ENCODE measurements around the gene NFASC.

The NFASC gene

GRCh38 chr1:204894031-204894430 lies 23.4 kb downstream of the NFASC start:
- ChIA-PET CTCF (no interaction called here), POLR2A (no interaction called here)
- Histone ChIP-seq H3K9me3 (ENCODE audit: control extremely low read depth in 1 of 5, control insufficient read depth in 4 of 5, insufficient read depth in 2 of 5, low read depth in 1 of 5, low read length in 4 of 5) (no peaks in the 10 kb centered on the region), H3K36me3 (ENCODE audit: control insufficient read depth in 4 of 4, insufficient read depth in 4 of 4, low read length in 3 of 4) (no peaks in the 10 kb centered on the region), H3K4me3 (ENCODE audit: control insufficient read depth in 1 of 7, extremely low read depth in 1 of 7, insufficient read depth in 4 of 7, low read depth in 2 of 7, low read length in 6 of 7) (no peak overlapping the region), H3K27me3 (replicated peaks in 2 of 5; ENCODE audit: control insufficient read depth in 4 of 5, insufficient read depth in 5 of 5, low read length in 4 of 5) (peaks cover 3 to 29% (median 15%) of the 10 kb centered on the region in 5 experiments), H3K4me1 (ENCODE audit: control extremely low read depth in 1 of 4, control insufficient read depth in 4 of 4, insufficient read depth in 4 of 4, low read length in 3 of 4) (no peaks in the 10 kb centered on the region), H3K27ac (ENCODE audit: insufficient read depth in 1 of 2, low read depth in 1 of 2, low read length in 2 of 2, poor library complexity in 1 of 2, severe bottlenecking in 2 of 2) (no peak overlapping the region)
- no peak for DNase-seq

DNA sequence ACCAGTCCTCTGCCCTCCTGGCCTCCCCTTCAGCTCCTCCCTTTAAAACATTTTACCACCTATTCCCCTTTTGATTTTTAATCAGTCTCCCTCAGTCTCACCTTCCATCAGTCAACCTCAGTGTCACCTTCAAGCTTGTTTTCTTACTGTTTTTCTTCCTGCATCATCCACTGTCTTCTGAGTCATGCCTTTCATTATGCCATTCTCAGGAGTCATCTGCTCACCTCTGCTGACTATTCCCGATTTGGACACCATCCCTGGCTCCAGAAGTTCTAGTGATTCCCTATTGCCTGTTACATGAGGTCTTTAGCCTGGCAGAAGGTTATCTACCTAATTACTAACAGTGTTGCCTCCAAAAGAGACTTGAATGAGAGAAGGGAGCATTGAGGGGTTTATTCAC lies 23.9 kb downstream of the NFASC start:
- Histone ChIP-seq H3K4me1 (ENCODE audit: control extremely low read depth in 1 of 4, control insufficient read depth in 4 of 4, insufficient read depth in 4 of 4, low read length in 3 of 4) (no peaks in the 10 kb centered on the region), H3K27ac (ENCODE audit: insufficient read depth in 1 of 2, low read depth in 1 of 2, low read length in 2 of 2, poor library complexity in 1 of 2, severe bottlenecking in 2 of 2) (no peak overlapping the region), H3K4me3 (ENCODE audit: control insufficient read depth in 1 of 7, extremely low read depth in 1 of 7, insufficient read depth in 4 of 7, low read depth in 2 of 7, low read length in 6 of 7) (no peak overlapping the region), H3K36me3 (ENCODE audit: control insufficient read depth in 4 of 4, insufficient read depth in 4 of 4, low read length in 3 of 4) (no peaks in the 10 kb centered on the region), H3K9me3 (ENCODE audit: control extremely low read depth in 1 of 5, control insufficient read depth in 4 of 5, insufficient read depth in 2 of 5, low read depth in 1 of 5, low read length in 4 of 5) (no peaks in the 10 kb centered on the region), H3K27me3 (replicated peaks in 2 of 5; ENCODE audit: control insufficient read depth in 4 of 5, insufficient read depth in 5 of 5, low read length in 4 of 5) (peaks cover 5 to 23% (median 15%) of the 10 kb centered on the region in 5 experiments)
- ChIA-PET POLR2A (no interaction called here), CTCF (no interaction called here)
- WGBS (ENCODE audit: insufficient coverage), result 100% methylated on average over 1 of the region's 1 CpG
- no peak for DNase-seq

GRCh38 chr1:204896023-204896422 lies 25.4 kb downstream of the NFASC start:
- Histone ChIP-seq H3K4me1 (ENCODE audit: control extremely low read depth in 1 of 4, control insufficient read depth in 4 of 4, insufficient read depth in 4 of 4, low read length in 3 of 4) (no peaks in the 10 kb centered on the region), H3K27me3 (replicated peaks in 2 of 5; ENCODE audit: control insufficient read depth in 4 of 5, insufficient read depth in 5 of 5, low read length in 4 of 5) (peaks cover 7 to 21% (median 14%) of the 10 kb centered on the region in 5 experiments), H3K27ac (ENCODE audit: insufficient read depth in 1 of 2, low read depth in 1 of 2, low read length in 2 of 2, poor library complexity in 1 of 2, severe bottlenecking in 2 of 2) (no peak overlapping the region), H3K9me3 (ENCODE audit: control extremely low read depth in 1 of 5, control insufficient read depth in 4 of 5, insufficient read depth in 2 of 5, low read depth in 1 of 5, low read length in 4 of 5) (no peaks in the 10 kb centered on the region), H3K36me3 (ENCODE audit: control insufficient read depth in 4 of 4, insufficient read depth in 4 of 4, low read length in 3 of 4) (no peaks in the 10 kb centered on the region), H3K4me3 (ENCODE audit: control insufficient read depth in 1 of 7, extremely low read depth in 1 of 7, insufficient read depth in 4 of 7, low read depth in 2 of 7, low read length in 6 of 7) (no peak overlapping the region)
- 87% methylated on average over 5 of the region's 6 CpGs for WGBS (ENCODE audit: insufficient coverage)
- no peak for DNase-seq
- CTCF ChIA-PET, result interaction anchor here (0.9 kb wide), 1 partner anchor 16 kb away, joined by 3 read pairs; no protein-coding TSS in a partner anchor
- POLR2A ChIA-PET, result no interaction called here

GRCh38 chr1:204896787-204897469 lies 26.3 kb downstream of the NFASC start:
- CTCF ChIA-PET, result interaction anchor here (0.9 kb wide), 1 partner anchor 17 kb away, joined by 3 read pairs; no protein-coding TSS in a partner anchor
- POLR2A ChIA-PET, result interaction anchor here (0.6 kb wide), 1 partner anchor 27 kb away, joined by 3 read pairs; no protein-coding TSS in a partner anchor
- 95% methylated on average over 4 of the region's 5 CpGs for WGBS (ENCODE audit: insufficient coverage)
- Histone ChIP-seq H3K27ac (ENCODE audit: insufficient read depth in 1 of 2, low read depth in 1 of 2, low read length in 2 of 2, poor library complexity in 1 of 2, severe bottlenecking in 2 of 2) (no peak overlapping the region), H3K36me3 (ENCODE audit: control insufficient read depth in 4 of 4, insufficient read depth in 4 of 4, low read length in 3 of 4) (no peaks in the 10 kb centered on the region), H3K4me3 (ENCODE audit: control insufficient read depth in 1 of 7, extremely low read depth in 1 of 7, insufficient read depth in 4 of 7, low read depth in 2 of 7, low read length in 6 of 7) (no peak overlapping the region), H3K27me3 (replicated peaks in 2 of 5; ENCODE audit: control insufficient read depth in 4 of 5, insufficient read depth in 5 of 5, low read length in 4 of 5) (peaks cover 7 to 19% (median 14%) of the 10 kb centered on the region in 5 experiments), H3K9me3 (ENCODE audit: control extremely low read depth in 1 of 5, control insufficient read depth in 4 of 5, insufficient read depth in 2 of 5, low read depth in 1 of 5, low read length in 4 of 5) (no peaks in the 10 kb centered on the region), H3K4me1 (ENCODE audit: control extremely low read depth in 1 of 4, control insufficient read depth in 4 of 4, insufficient read depth in 4 of 4, low read length in 3 of 4) (no peaks in the 10 kb centered on the region)
- DNase-seq, result no peak

- no peak overlapping the region for H3K27ac ChIP-seq (ENCODE audit: insufficient read depth in 1 of 2, low read depth in 1 of 2, low read length in 2 of 2, poor library complexity in 1 of 2, severe bottlenecking in 2 of 2)
- H3K36me3 ChIP-seq (ENCODE audit: control insufficient read depth in 4 of 4, insufficient read depth in 4 of 4, low read length in 3 of 4), result no peaks in the 10 kb centered on the region
- H3K9me3 ChIP-seq (ENCODE audit: control extremely low read depth in 1 of 5, control insufficient read depth in 4 of 5, insufficient read depth in 2 of 5, low read depth in 1 of 5, low read length in 4 of 5), result peaks cover 0 to 1% (median 0%) of the 10 kb centered on the region in 5 experiments
- DNase-seq, result no peak
- no peak overlapping the region for H3K4me3 ChIP-seq (ENCODE audit: control insufficient read depth in 1 of 7, extremely low read depth in 1 of 7, insufficient read depth in 4 of 7, low read depth in 2 of 7, low read length in 6 of 7)
- ChIA-PET POLR2A (no interaction called here), CTCF (interaction anchor here (1.0 kb wide), 1 partner anchor 361 kb away, joined by 3 read pairs; no protein-coding TSS in a partner anchor)
- WGBS (ENCODE audit: insufficient coverage), result 86% methylated on average over 2 of the region's 2 CpGs
- H3K27me3 ChIP-seq (replicated peaks in 2 of 5; ENCODE audit: control insufficient read depth in 4 of 5, insufficient read depth in 5 of 5, low read length in 4 of 5), result peaks cover 0 to 30% (median 15%) of the 10 kb centered on the region in 5 experiments
- H3K4me1 ChIP-seq (ENCODE audit: control extremely low read depth in 1 of 4, control insufficient read depth in 4 of 4, insufficient read depth in 4 of 4, low read length in 3 of 4), result no peaks in the 10 kb centered on the region
Observed at GRCh38 chr1:204900721-204901120, 30.1 kb downstream of the NFASC start.

DNA sequence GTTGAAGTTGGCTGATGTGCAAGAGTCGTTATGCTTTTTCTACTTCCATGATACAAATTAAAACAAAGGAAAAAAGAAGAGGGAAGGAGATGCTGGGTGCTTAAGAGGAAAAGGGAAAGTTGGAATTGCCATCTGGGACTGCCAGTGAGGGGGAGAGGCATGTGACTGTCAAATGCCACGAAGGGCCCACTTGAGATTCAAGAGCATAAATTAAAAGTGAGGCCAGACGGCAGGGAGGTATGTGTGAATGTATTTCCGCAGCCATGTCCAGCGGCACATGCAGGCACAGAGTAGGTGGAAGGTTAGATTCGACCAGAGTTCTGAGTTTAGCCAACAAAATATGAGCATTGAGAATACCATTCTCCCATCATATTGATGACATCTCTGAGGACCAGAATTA lies 32.0 kb downstream of the NFASC start:
- POLR2A ChIA-PET, result no interaction called here
- no peak for DNase-seq
- Histone ChIP-seq H3K36me3 (ENCODE audit: control insufficient read depth in 4 of 4, insufficient read depth in 4 of 4, low read length in 3 of 4) (no peaks in the 10 kb centered on the region), H3K27me3 (replicated peaks in 2 of 5; ENCODE audit: control insufficient read depth in 4 of 5, insufficient read depth in 5 of 5, low read length in 4 of 5) (peaks cover 2 to 33% (median 17%) of the 10 kb centered on the region in 5 experiments), H3K27ac (ENCODE audit: insufficient read depth in 1 of 2, low read depth in 1 of 2, low read length in 2 of 2, poor library complexity in 1 of 2, severe bottlenecking in 2 of 2) (no peak overlapping the region), H3K9me3 (ENCODE audit: control extremely low read depth in 1 of 5, control insufficient read depth in 4 of 5, insufficient read depth in 2 of 5, low read depth in 1 of 5, low read length in 4 of 5) (peaks cover 0 to 1% (median 0%) of the 10 kb centered on the region in 5 experiments), H3K4me1 (ENCODE audit: control extremely low read depth in 1 of 4, control insufficient read depth in 4 of 4, insufficient read depth in 4 of 4, low read length in 3 of 4) (no peaks in the 10 kb centered on the region), H3K4me3 (ENCODE audit: control insufficient read depth in 1 of 7, extremely low read depth in 1 of 7, insufficient read depth in 4 of 7, low read depth in 2 of 7, low read length in 6 of 7) (no peak overlapping the region)
- 100% methylated on average over 1 of the region's 6 CpGs for WGBS (ENCODE audit: insufficient coverage)
- CTCF ChIA-PET, result no interaction called here

DNA sequence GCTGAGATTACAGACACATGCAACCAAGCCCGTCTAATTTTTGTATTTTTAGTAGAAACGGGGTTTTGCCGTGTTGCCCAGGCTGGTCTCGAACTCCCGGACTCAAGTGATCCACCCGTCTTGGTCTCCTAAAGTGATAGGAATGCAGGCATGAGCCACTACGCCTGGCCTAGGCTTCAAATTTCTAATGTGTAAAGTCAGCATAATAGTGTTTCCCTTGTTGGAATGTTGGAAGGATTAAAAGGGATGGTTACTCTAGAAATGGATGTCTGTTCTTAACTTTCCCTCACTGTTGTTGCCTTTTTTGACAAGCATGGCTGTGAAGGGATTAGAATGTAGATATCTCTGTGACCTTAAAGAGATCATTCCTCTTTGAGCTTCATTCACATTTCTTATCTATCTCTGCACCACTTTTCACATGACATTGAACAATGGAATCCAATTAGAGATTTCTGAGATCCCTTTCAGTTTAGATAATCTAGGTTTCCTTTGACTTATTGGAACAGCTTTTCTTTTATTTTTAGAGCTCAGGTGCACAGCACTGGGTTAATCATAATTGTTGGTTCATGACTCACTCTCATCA lies 33.7 kb downstream of the NFASC start:
- ChIA-PET CTCF (no interaction called here), POLR2A (no interaction called here)
- WGBS (ENCODE audit: insufficient coverage), result 98% methylated on average over 7 of the region's 7 CpGs
- peaks cover 3 to 28% (median 10%) of the 10 kb centered on the region in 5 experiments for H3K27me3 ChIP-seq (replicated peaks in 2 of 5; ENCODE audit: control insufficient read depth in 4 of 5, insufficient read depth in 5 of 5, low read length in 4 of 5)
- peaks cover 0 to 3% (median 0%) of the 10 kb centered on the region in 5 experiments for H3K9me3 ChIP-seq (ENCODE audit: control extremely low read depth in 1 of 5, control insufficient read depth in 4 of 5, insufficient read depth in 2 of 5, low read depth in 1 of 5, low read length in 4 of 5)
- no peaks in the 10 kb centered on the region for H3K36me3 ChIP-seq (ENCODE audit: control insufficient read depth in 4 of 4, insufficient read depth in 4 of 4, low read length in 3 of 4)
- H3K27ac ChIP-seq (ENCODE audit: insufficient read depth in 1 of 2, low read depth in 1 of 2, low read length in 2 of 2, poor library complexity in 1 of 2, severe bottlenecking in 2 of 2), result no peak overlapping the region
- no peak overlapping the region for H3K4me3 ChIP-seq (ENCODE audit: control insufficient read depth in 1 of 7, extremely low read depth in 1 of 7, insufficient read depth in 4 of 7, low read depth in 2 of 7, low read length in 6 of 7)
- DNase-seq, result no peak
- no peaks in the 10 kb centered on the region for H3K4me1 ChIP-seq (ENCODE audit: control extremely low read depth in 1 of 4, control insufficient read depth in 4 of 4, insufficient read depth in 4 of 4, low read length in 3 of 4)
